ENCODE measurements around the gene DUSP8.

DNA sequence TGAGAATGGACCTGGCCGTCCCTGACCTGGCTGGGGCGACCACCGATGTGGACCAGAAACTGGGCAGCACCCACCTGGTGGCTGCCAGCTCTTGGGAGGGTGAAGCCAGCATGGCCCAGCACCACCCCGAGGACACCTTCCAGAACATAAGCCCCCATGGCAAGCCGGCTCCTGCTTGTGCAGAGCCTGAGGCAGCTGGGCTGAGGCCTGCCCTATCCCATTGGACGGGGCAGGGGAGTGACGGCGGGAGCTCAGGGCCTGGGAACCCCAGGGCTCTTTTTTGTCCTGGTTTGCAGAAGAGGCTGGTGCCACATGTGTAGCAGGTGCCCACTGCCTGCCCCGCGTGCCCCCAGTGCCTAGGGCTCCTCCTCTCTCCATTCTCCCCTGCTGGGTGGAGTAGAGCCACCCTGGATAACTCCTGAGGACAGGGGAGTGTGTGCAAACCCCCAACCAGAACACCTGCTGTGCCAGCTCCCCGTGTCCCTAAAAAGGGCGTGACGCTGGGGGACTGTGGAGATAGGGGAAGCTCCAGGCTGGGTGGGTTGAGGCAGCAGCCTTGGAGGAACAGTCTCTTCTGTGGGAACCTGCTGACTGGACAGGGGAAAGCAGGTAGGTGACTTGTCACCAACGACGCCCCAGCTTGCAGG is 11.9 kb downstream of the DUSP8 start:
- TF ChIP-seq, protein P1, sequence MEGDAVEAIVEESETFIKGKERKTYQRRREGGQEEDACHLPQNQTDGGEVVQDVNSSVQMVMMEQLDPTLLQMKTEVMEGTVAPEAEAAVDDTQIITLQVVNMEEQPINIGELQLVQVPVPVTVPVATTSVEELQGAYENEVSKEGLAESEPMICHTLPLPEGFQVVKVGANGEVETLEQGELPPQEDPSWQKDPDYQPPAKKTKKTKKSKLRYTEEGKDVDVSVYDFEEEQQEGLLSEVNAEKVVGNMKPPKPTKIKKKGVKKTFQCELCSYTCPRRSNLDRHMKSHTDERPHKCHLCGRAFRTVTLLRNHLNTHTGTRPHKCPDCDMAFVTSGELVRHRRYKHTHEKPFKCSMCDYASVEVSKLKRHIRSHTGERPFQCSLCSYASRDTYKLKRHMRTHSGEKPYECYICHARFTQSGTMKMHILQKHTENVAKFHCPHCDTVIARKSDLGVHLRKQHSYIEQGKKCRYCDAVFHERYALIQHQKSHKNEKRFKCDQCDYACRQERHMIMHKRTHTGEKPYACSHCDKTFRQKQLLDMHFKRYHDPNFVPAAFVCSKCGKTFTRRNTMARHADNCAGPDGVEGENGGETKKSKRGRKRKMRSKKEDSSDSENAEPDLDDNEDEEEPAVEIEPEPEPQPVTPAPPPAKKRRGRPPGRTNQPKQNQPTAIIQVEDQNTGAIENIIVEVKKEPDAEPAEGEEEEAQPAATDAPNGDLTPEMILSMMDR (IDR thresholded peaks at IDR 0.05) = no peak
- no peak for TF ChIP-seq EZH2 (IDR thresholded peaks at IDR 0.05; ENCODE audit: borderline replicate concordance, insufficient read depth, low read depth, low read length, poor library complexity, severe bottlenecking)

All from B cell (primary cell).